GM18517 (cell line): ENCODE results near the gene C17orf113.

Experiments
- ATAC-seq: cut with Tn5 transposase; IDR thresholded peaks from one replicate; pipeline ENCODE4 v1.9.1; 2021; ENCODE audit warnings: mild to moderate bottlenecking, moderate library complexity; ENCODE audit not compliant: unreplicated experiment

Gene C17orf113

DNA sequence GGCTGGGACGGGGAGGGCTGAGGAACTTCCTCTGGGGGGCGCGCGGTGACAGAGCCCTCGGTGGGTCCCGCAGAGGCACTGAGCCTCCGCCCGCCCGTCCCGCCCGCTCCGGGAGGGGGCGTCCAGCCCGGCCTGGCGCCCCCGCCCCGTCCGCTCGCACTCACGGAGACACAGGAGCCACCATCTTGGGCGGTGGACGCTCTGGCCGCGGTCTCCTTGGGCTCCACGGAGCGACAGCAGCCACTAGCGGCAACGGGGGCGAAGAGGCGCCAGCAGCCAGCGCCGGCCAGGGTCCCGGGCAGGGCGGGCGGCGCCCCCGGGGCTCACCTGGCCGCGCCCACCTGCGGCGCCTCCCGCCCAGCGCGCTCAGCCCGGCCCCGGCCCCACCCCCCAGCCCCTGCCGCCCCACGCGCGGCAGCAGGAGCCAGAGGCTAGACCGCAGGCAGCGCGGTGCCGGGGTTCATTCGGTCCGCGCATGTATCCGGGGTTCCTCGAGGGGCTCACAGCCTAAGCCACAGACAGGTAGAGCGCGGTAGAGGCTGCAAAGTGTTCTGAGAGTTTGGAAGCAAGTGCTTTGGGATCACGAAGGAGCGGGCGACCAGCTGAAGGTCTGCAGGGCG lies at the start of gene C17orf113:
C17orf113 (minus strand) TSS at position 209 of the 620 bp plus-strand sequence. CDS start 7,225 bp downstream, outside the sequence.
- ATAC-seq: no peak

- no peak for ATAC-seq
Measured at GRCh38 chr17:42098730-42099399, 48.5 kb upstream of the C17orf113 start.

DNA sequence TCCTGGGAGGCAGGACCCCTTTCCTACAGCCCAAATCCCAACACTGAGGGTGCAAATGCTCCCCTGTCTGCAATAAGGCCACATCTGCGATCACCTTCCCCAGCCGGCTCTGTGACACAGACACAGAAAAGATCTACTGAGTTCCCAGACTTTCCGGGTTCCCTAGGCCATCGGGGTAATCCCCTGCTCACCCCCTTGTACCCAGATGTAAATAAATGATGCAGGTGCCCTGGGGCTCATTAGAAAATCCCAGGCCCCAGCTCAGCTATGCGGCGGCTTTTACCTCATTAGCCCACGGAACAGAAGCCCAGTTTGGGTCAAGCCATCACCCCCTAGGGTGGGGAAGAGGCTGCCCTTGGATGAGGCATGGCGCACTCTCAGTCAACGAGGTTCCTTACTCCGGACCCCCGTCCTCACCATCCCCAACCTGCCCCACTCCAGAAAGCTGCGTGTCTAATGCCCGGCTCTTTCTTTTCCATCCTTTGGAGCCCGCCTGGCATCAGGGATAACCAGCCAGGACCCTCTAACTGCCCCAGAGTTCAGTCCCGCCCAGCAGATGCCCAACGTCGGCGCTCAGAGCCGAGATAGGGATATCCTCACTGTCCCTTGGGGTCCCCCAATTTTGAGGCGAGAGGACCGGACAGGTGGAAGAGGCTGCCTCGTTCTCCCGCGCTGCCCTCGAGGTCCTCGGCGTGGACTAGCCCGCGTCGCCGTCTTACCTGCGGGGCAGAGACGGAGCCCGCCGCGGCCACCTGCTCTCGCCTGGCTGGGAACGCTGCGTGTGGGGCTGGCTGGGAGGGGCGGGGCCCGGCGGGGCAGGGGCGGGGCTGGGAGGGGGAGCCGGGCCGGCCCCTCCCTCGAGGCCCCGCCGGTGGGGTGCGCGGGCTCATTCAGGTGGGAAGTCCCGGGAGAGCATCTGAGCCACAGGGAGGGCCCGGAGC lies 47.6 kb upstream of the C17orf113 start, which contains the start of gene ZNF385C:
ZNF385C (minus strand) TSS at position 783 of the 941 bp plus-strand sequence. CDS start 35,417 bp downstream, outside the sequence.
- ATAC-seq: no peak

DNA sequence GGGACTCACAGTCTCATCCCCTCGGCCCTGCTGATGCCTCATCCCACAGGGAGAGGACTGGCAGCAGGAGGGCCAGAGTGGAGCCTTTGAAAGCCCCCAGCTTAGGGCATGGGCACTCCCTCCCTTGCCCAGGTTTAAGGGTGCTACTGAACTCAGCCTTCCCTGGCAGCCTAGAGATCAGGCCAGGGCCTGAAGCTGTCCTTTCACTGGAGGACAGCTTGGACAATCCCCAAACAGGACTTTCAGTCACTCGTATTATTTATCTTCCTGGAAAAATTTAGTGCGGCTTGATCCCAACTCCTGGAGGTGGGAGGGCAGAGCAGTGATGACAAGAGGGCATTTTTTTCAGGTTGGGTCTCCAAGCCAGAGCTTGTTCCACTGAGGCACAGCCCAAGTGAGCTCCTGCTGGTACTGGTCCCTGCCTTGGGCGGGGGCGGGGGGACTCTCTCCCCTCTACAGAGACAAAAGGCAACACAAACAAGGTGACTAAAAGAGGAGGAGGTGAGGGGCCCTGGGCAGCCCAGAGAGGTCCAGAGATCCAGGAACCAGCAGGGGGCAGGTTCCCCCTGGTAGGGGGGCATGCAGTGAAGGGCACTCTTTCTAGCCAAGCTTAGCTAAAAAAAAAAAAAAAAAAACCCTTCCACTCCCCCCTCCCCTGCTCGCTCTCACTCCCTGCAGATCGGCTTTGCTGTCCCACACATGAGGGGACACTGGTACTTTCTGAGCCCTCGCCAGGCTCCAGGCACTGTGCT lies 46.1 kb upstream of the C17orf113 start:
- no peak for ATAC-seq

DNA sequence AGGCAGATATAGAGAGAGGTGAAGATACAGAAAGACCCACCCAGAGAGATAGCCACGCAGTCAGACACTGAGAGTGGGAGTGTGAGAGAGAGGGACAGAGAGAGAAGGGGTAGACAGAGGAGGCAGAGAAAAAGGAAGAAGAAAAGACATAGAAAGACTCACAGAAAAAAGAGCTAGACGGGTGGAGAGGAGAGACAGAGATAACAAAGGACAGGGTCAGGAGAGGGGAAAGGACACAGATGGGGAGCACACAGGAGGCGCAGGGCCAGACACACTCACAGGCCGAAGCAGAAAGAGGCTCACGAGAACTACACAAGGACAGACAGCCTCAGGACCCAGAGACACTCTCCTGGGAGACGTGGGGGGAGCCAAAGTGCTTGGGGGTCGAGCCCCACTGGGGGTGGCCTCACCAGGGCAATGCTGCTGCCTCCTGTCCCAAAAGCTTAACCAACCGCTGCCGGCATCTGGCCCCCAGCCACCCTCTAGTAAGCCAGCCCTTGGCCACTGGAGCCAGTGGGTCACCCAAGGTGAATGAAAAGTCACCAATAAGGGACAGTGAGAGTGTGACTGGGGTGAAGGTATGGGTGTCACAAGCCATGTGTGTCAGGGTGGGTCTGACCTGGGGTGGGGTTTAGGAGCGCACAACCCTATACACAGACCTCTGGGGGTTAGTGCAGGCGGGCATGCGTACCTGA lies 44.1 kb upstream of the C17orf113 start:
- ATAC-seq: no peak

GRCh38 chr17:42092939-42093338 lies 42.5 kb upstream of the C17orf113 start:
- ATAC-seq: no peak

DNA sequence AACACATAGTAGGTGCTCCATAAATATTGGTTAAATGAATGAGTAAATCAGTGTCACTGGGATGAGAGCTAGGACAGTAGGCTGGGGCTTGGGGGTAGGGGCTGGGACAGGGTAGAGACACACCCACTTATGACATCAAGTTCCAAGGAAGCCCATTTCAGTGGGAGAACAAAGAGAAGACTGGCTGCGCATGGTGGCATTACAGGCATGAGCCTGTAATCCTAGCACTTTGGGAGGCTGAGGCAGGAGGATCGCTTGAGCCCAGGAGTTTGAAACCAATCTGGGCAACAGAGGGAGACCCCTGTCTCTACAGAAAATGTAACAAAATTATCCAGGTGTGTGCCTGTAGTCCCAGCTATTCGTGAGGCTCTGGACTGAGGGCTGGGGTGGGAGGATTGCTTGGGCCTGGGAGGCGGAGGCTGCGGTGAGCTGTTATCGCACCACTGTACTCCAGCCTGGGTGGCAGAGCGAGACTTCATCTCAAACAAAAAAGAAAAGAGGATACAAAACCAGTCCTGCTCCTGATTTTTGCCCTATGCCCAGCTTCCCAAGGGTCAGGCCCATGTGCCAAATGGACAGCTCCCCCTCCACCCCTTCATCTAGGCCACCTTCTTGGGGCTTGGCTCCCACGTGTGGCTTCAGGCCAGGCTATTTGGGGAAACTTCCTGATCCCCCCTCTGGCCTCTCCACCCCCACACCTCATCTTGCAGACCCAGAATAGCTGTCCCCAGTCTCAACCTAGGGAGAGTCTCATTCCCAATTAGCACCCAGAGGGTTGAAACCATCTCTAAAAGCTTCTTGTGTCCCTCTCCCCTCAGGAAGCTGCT lies 40.8 kb upstream of the C17orf113 start:
- no peak for ATAC-seq

DNA sequence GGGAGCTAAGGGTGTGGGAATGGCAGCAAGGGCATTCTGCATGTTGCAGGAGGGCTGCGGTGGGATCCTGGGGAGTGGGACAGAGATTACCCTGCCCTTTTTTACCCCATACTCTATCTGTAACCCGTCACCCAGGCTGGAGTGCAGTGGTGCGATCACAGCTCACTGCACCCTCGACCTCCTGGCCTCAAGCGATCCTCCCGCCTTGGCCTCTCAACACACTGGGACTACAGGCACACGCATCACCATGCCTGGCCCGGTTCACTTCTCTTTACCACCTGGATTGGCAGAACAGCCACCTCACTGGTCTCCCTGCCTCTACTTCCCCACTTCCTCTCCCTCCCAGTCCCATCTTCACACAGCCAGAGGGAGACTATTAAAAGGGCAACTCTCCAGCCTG lies 38.3 kb upstream of the C17orf113 start:
- ATAC-seq: no peak

DNA sequence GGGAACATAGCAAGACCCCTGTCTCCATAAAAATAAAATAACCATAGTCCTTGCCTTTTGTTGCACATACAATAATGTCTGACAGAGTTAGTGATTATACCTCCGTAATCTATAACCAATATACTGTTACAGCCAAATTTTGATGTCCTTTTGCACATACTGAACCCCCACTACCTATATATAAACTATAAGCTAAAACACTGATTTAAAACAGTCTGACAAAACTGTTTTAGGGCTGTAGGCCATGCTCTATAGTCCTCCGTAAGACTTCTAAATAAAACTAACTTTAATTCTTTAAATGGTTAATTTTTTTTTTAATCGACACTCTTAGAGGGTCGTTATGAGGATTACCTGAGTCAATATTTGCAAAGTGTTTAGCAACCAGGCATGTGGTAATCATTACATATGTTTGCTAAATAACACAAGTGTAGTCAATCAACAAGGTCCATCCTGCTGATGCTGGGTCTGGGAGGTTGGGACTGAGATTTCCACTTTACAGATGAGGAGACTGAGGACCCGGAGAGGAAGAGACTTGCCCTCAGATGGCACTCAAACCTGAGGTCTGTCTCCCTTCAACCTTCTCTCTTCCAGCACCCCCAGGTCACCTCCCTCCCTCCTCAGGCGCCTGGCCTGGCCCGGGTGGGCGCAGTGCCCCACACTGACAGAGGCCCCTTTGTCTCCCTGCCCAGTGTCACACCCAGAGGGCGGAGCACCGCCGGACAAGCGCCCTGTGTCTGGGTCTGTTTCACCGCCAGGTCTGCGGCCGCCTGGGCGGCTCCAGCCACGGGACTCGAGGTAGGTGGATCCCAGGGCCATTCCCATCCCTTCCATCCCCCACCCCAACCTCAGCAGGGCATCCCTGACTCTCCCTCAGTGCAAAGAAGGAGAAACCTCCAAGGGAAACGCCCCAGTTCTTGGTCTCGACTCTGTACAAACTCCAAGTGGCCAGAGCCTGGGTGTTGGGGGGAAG lies 37.6 kb upstream of the C17orf113 start:
- no peak for ATAC-seq

- no peak for ATAC-seq
Measured at GRCh38 chr17:42087042-42087701, 36.8 kb upstream of the C17orf113 start.

GRCh38 chr17:42081516-42082129 lies 31.2 kb upstream of the C17orf113 start:
- ATAC-seq: no peak

DNA sequence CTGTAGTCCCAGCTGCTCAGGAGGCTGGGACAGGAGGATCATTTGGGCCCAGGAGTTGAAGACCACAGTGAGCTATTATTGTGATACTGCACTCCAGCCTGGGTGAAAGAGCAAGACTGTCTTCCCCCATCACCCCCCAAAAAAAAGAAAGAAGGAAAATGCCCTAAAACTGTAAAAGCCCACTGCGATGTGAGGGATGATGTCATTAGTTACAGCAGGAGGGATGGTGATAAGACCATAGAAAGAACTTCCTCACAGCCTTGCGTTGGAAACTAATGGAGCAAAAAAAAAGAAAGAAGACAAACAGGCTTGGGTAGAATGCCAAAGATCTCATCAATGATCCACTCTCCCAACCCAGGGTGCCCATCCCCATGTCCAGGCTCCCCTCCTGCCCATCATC lies 29.1 kb upstream of the C17orf113 start:
- no peak for ATAC-seq

GRCh38 chr17:42078396-42079043 lies 28.1 kb upstream of the C17orf113 start:
- ATAC-seq: no peak

DNA sequence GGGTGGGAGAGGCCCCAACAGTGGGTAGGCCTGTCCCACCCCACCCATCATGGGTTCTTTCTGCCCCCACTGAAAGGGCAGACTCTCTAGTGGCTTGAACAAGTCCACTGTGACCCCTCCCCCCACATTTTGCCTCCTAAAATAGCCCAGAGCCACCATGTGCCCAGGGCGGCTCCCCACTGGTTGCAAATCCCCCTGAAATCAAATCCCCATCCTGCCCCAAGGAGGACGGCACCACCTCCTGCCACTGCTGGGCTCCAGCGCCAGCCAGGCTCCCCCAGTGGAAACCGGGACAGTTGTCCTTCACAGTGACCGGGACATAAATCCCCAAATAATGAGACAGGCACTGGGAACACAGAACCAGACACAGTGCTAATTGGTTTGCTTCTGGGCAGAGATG lies 27.4 kb upstream of the C17orf113 start:
- ATAC-seq: no peak

DNA sequence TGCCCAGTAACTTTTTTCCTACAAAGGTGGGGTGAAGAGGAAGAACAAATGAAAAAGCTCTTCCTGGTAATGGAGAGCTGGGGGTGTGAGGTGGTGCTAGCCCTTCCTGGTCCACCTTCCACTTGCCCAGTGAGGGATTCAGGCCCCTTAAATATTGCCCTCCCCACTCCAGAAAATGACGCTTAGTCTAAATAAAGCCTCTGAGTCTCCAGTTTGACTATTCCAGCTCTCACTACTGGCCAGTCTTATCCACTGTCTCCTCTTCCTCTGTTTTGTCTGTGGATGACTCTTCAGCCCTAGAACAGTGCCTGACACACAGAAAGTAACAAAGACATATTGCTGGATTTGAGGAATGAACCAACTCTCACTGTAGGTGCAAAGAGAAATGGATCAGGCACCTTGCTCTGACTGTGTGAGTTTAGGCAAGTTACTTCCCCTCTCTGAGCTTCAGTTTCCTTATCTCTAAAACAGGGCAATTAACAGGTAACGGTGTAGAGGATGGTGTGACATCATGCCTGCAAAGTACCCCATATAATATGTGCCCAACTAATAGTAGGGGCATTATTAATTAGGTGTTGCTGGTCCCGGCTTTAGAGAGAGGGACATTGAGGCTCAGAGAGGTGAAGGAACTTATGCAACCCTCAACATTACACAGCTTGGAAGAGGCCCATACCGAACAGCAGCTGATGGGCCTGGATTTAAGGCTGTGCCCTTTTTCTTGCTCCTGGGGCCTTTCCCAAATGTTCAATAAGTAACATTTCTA lies 26.6 kb upstream of the C17orf113 start:
- ATAC-seq: no peak

DNA sequence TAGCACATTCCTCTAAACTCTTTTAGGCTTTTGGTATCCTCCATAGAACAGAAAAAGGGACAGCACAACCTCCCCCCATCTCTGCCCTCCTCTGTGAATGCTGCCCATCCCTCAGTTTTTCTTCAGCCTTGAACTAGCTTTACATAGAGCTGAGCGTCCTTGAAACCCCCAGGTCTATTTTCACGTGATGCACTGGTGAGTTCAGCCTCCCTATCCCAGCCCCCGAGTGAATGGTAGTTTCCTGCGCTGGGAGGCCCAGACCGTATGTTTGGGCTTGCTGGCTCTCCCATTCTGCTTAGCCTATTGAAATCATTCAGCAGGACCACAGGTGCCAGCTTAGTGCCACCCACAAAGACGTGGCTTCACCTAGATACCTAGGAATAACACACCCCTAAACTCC lies 25.4 kb upstream of the C17orf113 start:
- no peak for ATAC-seq
